ENCODE results near the gene ACAT2.

- TF ChIP-seq CTCF (IDR thresholded peaks at IDR 0.05 in 4 of 5, conservative IDR thresholded peaks at IDR 0.05 in 1 of 5) (no peak), POLR2A (IDR thresholded peaks at IDR 0.05) (no peak)
Measured at GRCh38 chr6:159754959-159755914, 6.6 kb upstream of the ACAT2 start.
